HG02852 (cell line): ENCODE results near the gene DNMT3A.

Experiments
- ATAC-seq: cut with Tn5 transposase; IDR thresholded peaks from one replicate; pipeline ENCODE4 v1.9.1; 2021; ENCODE audit warnings: mild to moderate bottlenecking, moderate library complexity; ENCODE audit not compliant: unreplicated experiment

Gene DNMT3A

GRCh38 chr2:25262288-25262687, 79.4 kb downstream of the DNMT3A start:
- no peak for ATAC-seq

- ATAC-seq = no peak
Observed at GRCh38 chr2:25259737-25260124, 82.0 kb downstream of the DNMT3A start.

- ATAC-seq = no peak
Observed at GRCh38 chr2:25258847-25259736, 82.6 kb downstream of the DNMT3A start.

GRCh38 chr2:25257931-25258846, 83.5 kb downstream of the DNMT3A start:
- ATAC-seq = no peak

GRCh38 chr2:25257032-25257552, 84.6 kb downstream of the DNMT3A start:
- ATAC-seq = no peak

- ATAC-seq = no peak
Observed at GRCh38 chr2:25256488-25256875, 85.2 kb downstream of the DNMT3A start.

GRCh38 chr2:25255745-25256487, 85.8 kb downstream of the DNMT3A start:
- no peak for ATAC-seq

- no peak for ATAC-seq
Observed at GRCh38 chr2:25254961-25255360, 86.8 kb downstream of the DNMT3A start.

GRCh38 chr2:25253153-25253626, 88.5 kb downstream of the DNMT3A start:
- ATAC-seq = no peak

- peak; percentile 49 for ATAC-seq
Observed at GRCh38 chr2:25252291-25253152, 89.2 kb downstream of the DNMT3A start.

- peak; percentile 47 for ATAC-seq
Observed at GRCh38 chr2:25251422-25252273, 90.1 kb downstream of the DNMT3A start.

GRCh38 chr2:25251071-25251421, 90.7 kb downstream of the DNMT3A start:
- no peak for ATAC-seq

- no peak for ATAC-seq
Observed at GRCh38 chr2:25250331-25251070, 91.2 kb downstream of the DNMT3A start.

- no peak for ATAC-seq
Observed at GRCh38 chr2:25249785-25250184, 91.9 kb downstream of the DNMT3A start.

GRCh38 chr2:25247792-25248512, 93.8 kb downstream of the DNMT3A start:
- no peak for ATAC-seq

- ATAC-seq = no peak
Observed at GRCh38 chr2:25246558-25247290, 95.0 kb downstream of the DNMT3A start.

- no peak for ATAC-seq
Observed at GRCh38 chr2:25246001-25246400, 95.7 kb downstream of the DNMT3A start.
